GM18508 (cell line): Measurements from ENCODE around the gene POLR2H.
"Not testable (repeated sequence)": the region's sequence is repeated elsewhere in the genome, so short reads cannot be mapped to it uniquely, and the experiment has no call there.

Experiments
- ATAC-seq: cut with Tn5 transposase; IDR thresholded peaks from one replicate; pipeline ENCODE4 v1.9.1; 2021; ENCODE audit warnings: moderate number of reproducible peaks; ENCODE audit not compliant: insufficient read depth, unreplicated experiment

POLR2H gene

DNA sequence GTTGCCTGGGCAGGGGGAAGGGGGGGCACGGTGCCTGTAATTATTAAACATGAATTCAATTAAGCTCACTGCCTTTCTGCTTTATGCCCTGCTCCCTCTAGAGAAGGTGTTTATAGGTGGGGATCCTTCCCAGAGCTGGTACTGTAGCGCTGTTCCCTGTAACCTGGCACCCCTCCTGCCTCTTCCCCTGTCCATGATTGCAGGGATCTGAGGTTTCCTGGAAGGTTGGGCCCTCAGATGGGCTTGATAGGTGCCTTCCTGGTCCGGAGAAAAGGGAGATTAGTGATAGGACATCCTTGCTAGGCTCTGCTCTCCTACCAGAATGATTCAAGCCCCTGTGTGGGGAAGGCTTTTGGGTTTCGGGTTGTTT is 26.2 kb upstream of the POLR2H start:
- ATAC-seq = no peak

DNA sequence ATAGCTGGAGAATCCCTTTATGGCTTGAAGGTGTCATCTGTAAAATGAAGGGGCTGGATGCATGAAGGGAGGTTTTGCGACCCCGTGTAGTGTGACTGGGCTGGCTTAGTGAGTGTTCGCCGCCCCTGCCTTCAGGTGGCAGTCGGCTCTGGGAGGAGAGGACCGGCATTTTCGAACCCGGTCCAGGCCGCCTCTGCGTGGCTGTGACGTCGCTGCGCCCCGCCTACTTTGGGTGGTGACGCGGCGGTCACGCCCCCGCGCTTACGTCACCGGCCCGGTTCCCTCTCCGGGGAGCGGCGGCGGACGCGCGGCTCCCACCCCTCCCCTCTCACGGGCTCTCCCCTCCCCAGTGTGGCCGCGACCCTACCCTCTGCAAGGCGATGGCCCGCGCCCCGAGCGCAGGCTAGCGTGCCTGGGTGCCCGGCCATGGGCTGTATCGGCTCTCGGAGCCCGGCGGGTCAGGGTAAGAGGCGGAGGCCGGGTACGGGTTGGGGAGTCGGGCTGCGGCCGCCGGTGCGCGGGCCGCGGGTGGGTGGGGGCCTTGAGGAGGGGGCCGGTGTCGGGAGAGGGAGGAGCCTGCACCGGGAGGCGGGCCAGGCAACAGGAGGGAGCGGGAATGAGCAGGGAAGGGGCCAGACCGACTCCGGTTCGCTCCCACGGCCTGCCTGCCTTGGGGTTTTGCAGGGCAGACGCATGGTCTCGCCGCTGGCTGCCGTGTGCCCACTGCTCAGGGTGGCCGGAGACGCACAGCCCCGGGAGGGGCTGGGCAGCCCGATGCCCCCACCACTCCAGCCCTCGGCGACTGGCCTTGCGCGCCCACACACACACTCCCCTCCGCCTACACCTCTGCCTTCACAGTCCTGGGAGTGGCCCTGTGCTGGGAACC is 25.6 kb upstream of the POLR2H start:
- no peak for ATAC-seq

- ATAC-seq = no peak
Observed at GRCh38 chr3:184336547-184337398, 24.7 kb upstream of the POLR2H start.

DNA sequence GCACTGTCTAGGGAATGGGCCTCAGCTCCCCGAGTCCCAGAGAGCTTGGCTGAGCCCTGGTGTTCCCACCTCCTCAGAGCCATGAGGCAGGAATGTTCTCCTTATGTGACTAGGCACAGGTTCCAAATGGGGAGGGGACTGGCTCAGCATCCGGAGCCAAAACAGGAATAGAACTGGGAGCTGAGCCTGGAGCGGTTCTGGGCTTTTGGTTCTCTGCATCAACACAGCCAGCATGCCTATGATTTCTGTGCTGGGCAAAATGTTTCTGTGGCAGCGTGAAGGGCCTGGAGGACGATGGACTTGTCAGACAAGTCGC is 24.2 kb upstream of the POLR2H start, which contains the start of gene FAM131A:
TSS of gene FAM131A (plus strand) at position 202 of the 316 bp plus-strand sequence. CDS start at position 233, 31 bp downstream.
- ATAC-seq = no peak

DNA sequence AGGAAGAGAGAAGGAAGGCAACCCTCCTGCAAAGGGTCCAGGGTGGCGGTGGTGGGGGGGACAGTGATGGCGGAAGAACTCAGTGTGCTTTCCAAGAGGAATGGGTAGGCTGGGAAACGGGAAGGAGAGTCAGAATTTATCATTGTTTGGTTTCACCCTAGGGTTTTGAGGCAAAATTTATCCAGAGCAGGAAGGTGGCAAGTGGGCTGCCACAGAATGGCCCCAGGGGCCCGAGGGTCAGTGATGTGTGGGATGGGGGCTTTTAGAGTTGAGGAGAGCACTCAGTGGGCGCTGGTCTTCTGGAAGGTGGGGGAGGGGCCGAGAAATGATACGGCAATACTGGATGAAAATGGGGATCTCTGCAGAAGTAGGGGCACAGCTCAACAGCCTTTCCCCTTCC is 23.5 kb upstream of the POLR2H start:
- ATAC-seq = no peak

DNA sequence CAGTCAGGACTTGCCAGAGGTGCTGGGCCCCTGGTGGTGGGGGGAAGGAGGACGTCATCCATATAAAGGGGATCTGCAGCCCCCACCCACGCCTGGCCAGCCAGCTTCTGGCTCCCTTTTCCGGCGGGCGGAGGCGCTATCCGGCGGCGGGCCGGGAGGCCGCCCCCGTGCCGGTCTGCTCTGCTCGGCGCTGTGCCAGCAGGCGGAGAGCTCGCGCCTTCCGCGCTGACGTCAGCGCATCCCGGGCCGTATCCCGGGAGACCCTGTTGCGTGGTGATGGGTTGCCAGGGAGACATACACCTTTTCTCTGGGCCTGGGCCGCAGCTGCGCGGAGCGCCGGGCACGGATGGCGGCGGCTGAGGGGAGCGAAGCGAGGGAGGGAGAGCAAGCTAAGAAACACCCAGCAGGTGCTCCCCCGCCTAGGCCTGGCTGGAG is 23.0 kb upstream of the POLR2H start:
- no peak for ATAC-seq

DNA sequence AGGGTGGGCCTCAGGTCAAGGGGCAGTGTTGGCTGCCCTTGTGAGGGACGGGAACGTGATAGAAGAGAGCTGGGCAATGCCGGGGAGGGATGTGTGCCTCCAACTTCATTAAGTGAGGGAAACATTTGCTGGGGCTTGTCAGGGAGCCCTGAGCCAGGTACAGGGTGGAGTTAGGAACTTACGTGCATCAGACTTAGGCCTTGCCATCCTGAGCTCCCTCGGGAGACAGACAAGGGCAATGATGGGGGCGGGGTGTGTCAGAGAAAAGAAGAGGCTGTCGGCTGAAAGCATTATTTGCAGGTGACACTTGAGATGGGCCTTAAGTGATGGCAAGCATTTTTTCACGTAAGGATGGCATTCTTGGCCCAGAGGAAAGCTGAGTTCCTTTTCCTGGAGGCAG is 22.5 kb upstream of the POLR2H start:
- ATAC-seq = no peak

DNA sequence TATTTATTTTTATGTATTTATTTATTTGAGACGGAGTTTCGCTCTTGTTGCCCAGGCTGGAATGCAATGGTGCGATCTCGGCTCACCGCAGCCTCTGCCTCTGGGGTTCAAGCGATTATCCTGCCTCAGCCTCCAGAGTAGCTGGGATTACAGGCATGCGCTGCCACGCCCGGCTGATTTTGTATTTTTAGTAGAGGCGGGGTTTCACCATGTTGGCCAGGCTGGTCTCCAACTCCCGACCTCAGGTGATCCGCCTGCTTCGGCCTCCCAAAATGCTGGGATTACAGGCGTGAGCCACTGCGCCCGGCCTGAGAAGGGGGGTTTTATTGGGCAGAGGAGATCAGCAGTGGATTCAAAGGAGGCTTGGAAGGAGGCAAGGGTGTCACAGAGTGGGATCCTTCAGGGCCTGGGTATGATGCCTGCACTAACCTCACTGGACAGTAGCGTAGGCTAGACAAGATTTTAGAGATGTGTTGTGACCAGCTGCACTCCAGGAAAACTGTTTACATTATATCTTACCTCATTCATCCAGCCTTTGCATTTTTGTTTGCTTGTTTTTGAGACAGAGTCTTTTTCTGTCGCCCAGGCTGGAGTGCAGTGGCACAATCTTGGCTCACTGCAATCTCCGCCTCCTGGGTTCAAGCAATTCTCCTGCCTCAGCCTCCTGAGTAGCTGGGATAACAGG is 21.9 kb upstream of the POLR2H start:
- ATAC-seq = not testable (repeated sequence)

- no peak for ATAC-seq
Observed at GRCh38 chr3:184341925-184342324, 19.6 kb upstream of the POLR2H start.

DNA sequence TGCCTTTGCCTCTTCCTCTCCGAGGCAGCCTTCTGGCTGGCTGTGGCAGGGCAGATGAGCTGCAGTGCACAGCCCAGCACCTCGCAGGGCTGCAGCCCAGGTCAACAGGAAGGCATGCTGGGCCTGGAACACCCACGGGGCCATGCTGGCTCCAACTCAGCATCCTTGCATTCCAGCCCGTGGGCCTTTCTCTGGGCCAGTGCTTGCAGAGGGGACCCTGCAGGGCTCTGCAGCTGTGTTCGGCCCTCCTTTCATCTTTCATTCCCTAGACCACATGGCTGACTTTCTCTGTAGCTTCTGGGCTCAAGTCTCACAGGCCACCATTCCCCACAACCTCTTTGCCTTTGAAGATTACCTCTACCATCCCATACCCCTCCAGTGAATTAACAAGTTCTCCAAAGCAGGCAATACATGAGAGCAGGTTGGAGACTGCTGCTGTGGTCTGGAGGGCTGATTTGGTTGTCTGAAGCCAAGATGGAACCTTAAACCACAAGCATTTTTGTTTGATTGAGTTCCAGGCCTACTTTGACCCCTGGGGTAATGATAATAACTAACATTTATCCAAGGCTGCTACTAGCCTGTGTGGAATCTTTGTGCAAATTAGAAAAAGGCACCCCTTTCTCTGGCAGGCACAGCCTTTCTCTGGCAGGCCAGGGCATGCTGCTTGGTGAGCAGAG is 18.2 kb upstream of the POLR2H start:
- ATAC-seq = no peak

DNA sequence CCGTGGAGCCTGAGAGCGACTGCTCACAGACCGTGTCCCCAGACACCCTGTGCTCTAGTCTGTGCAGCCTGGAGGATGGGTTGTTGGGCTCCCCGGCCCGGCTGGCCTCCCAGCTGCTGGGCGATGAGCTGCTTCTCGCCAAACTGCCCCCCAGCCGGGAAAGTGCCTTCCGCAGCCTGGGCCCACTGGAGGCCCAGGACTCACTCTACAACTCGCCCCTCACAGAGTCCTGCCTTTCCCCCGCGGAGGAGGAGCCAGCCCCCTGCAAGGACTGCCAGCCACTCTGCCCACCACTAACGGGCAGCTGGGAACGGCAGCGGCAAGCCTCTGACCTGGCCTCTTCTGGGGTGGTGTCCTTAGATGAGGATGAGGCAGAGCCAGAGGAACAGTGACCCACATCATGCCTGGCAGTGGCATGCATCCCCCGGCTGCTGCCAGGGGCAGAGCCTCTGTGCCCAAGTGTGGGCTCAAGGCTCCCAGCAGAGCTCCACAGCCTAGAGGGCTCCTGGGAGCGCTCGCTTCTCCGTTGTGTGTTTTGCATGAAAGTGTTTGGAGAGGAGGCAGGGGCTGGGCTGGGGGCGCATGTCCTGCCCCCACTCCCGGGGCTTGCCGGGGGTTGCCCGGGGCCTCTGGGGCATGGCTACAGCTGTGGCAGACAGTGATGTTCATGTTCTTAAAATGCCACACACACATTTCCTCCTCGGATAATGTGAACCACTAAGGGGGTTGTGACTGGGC is 16.8 kb upstream of the POLR2H start:
- ATAC-seq = no peak

DNA sequence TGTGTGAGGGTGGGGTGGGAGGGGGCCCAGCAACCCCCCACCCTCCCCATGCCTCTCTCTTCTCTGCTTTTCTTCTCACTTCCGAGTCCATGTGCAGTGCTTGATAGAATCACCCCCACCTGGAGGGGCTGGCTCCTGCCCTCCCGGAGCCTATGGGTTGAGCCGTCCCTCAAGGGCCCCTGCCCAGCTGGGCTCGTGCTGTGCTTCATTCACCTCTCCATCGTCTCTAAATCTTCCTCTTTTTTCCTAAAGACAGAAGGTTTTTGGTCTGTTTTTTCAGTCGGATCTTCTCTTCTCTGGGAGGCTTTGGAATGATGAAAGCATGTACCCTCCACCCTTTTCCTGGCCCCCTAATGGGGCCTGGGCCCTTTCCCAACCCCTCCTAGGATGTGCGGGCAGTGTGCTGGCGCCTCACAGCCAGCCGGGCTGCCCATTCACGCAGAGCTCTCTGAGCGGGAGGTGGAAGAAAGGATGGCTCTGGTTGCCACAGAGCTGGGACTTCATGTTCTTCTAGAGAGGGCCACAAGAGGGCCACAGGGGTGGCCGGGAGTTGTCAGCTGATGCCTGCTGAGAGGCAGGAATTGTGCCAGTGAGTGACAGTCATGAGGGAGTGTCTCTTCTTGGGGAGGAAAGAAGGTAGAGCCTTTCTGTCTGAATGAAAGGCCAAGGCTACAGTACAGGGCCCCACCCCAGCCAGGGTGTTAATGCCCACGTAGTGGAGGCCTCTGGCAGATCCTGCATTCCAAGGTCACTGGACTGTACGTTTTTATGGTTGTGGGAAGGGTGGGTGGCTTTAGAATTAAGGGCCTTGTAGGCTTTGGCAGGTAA is 16.0 kb upstream of the POLR2H start:
- ATAC-seq = no peak

DNA sequence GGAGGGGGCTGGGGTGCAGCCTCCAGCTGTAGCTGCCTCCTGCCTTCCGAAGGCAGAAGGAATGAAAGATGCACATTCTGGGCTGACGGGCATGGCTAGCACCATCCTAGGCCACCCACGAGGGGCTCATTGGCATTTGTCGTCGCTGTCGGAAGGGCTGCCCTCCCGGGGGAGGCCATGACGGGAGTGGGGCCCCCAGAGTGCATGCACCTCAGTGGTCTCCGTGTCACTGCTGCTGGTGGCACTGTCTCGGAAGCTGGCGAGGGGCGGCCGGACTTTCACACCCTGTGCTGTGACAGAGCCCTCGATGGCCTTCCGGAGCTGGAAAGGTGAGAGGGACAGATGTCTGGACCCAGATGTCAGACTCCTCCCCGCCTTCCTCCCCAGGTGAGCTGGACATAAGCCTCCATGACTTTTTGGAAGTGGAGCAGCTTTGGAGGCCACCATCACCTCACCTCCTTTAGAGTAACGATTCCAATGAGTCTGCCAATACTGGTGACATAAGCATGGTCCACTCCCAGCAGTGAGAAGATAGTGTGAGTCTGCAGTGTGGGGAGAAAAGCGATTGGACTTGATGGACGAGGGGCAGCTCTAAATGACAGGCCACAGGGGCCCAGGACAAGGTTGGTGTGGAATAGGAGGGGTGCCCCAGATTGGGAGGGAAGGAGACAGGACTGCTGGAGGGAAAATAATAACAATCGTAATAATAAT is 14.9 kb upstream of the POLR2H start:
- ATAC-seq = no peak

GRCh38 chr3:184347321-184348056 is 14.0 kb upstream of the POLR2H start:
- no peak for ATAC-seq

DNA sequence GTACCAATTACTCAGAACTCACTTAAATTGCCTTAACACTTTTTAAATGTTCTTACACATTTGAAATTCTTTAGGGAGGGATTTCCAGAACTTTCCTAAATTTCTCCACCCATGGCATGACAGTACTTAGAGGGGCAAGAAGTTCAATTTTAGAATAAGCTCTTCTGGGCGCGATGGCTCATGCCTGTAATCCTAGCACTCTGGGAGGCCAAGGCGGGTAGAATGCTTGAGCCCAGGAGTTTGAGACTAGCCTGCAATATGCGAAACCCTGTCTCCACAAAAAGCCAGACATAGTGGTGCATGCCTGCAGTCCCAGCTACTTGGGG is 13.5 kb upstream of the POLR2H start:
- ATAC-seq = no peak

GRCh38 chr3:184349563-184350470 is 11.7 kb upstream of the POLR2H start:
- no peak for ATAC-seq

GRCh38 chr3:184350618-184351017 is 10.9 kb upstream of the POLR2H start:
- ATAC-seq = no peak
